Measurements from ENCODE around the gene PLEKHA1.
A peak's percentile ranks its signal among the peaks of the same experiment; 100 is the strongest.

The PLEKHA1 gene

DNA sequence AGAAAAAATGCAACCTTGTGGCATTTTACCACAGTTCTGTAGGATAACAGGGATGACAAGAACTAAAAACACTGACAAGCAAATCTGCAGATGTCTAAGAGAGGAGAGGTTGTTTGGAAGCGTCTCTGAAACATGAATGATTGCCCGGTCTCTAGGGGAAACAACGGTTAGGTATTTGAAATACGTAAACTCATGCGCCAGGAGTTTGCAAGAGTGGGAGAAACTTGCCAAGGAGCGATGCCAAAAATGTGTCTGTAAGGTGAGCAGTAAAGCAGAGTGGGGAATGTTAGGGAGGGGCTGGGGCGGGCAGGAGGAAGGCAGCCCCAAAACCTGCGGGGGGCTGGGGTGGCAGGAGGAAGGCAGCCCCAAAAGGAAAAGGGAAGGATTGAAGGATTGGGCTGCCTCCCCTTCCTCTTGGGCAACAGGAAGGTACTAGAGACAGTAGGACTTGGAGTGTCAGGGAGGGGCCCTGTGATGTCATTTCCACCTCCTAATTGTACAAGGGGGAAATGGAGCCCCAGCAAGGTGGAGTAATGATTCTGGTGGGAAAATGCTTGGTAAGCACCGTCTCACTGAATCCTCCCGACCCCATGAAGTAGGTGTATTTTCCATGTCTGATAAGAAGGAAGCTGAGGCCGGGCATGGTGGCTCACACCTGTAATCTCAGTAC lies 33.2 kb upstream of the PLEKHA1 start:
- DNase-seq (ENCODE audit: insufficient read length, low spot score) = no peak
- TF ChIP-seq, protein P1, sequence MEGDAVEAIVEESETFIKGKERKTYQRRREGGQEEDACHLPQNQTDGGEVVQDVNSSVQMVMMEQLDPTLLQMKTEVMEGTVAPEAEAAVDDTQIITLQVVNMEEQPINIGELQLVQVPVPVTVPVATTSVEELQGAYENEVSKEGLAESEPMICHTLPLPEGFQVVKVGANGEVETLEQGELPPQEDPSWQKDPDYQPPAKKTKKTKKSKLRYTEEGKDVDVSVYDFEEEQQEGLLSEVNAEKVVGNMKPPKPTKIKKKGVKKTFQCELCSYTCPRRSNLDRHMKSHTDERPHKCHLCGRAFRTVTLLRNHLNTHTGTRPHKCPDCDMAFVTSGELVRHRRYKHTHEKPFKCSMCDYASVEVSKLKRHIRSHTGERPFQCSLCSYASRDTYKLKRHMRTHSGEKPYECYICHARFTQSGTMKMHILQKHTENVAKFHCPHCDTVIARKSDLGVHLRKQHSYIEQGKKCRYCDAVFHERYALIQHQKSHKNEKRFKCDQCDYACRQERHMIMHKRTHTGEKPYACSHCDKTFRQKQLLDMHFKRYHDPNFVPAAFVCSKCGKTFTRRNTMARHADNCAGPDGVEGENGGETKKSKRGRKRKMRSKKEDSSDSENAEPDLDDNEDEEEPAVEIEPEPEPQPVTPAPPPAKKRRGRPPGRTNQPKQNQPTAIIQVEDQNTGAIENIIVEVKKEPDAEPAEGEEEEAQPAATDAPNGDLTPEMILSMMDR (IDR thresholded peaks at IDR 0.05; ENCODE audit: insufficient read depth, missing control alignments) = no peak
- no peak for FAIRE-seq

DNA sequence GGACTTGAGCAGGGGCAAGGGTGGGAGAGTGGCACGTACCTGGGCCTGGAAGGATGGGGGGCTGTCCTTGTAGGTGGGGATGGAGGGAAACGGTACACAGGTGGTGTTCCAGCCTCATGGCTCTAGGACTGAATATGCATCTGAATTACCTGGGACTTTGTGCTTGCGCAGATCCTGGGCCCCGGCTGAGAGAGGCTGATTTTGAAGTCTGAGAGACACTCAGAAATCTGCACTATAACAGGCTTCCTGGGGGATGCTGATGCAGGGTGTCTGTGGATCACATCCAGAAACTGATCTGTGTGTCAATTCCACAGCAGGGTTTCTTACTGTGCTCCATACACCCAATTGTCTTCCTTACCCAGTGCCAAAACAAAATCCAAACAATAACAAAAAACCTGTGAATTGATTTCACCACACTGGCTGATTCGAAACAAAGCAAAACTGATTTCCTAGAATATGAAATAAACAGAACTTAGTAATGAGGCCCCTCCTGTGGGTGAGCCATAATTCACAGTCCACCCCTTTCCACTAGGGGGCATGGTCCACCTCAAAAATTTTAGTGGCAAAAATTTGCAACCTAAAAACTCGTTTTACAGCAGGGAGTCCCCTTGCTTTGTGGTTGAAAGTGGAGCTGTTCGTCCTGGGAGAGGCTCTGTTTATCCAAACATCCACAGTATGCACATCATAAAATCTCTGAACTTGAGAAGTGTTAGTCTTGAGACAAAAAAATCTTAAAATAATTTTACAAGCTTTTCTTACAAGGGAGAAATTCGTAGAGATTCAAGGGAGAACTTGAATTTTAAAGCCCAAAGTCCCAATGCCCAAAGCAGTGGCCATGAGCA lies 32.0 kb upstream of the PLEKHA1 start:
- FAIRE-seq (no peak), DNase-seq (ENCODE audit: insufficient read length, low spot score) (no peak)

DNA sequence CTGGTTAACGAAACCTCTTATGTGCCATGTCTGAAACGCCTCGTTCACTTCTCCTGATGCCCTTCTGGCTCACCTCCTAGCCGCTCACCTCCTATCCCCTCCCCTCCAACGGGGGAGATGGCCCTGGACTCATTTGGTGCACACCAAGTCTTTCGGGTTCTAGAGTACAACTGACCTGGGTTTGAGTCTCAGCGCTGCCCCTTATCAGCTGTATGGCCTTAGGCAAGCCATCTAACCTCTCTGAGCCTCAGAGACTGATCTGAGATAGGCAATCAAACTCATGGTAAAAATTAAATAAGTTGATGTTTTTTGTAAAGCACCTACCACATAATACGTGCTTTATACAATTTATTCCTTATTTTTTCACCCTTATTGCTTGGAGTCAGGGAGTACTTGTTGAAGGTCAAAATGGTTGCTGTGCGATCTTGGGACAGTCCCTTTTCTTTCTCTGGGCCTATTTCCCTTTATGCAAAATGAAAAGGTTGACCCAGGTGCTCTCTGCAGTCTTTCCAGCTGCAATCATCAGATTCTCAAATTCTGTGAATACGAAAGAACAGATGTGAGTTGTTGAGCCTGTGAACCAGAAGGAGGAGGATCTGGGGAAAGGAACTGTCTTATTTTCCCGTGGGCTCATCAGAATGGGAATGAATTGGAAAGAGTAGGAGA lies 31.2 kb upstream of the PLEKHA1 start:
- FAIRE-seq (no peak), DNase-seq (ENCODE audit: insufficient read length, low spot score) (no peak)
- TF ChIP-seq, protein P1 (IDR thresholded peaks at IDR 0.05; ENCODE audit: insufficient read depth, missing control alignments) = no peak

More for the DNA sequence above, 32.0 kb upstream of the PLEKHA1 start:
- TF ChIP-seq, protein P1 (IDR thresholded peaks at IDR 0.05; ENCODE audit: insufficient read depth, missing control alignments) = peak; percentile 72

DNA sequence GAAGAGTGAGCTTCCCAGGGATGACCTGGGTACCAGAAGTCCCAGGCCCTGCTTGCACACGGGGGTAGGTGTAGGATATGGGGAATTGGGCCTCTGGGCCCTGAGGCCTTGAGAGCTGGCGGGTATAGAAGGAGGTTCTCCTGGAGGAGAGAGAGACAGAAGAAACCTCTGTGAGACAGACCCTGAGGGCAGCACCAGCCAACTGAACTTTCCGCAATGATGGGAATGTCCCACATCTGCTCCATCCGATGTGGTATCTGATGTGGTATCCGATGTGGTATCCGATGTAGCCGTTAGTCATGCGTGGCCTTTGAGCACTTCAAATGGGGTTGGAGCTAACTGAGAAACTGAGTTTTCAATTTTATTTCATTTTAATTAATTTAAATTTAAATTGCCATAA lies 30.6 kb upstream of the PLEKHA1 start:
- TF ChIP-seq, protein P1 (IDR thresholded peaks at IDR 0.05; ENCODE audit: insufficient read depth, missing control alignments) = no peak
- no peak for FAIRE-seq
- DNase-seq (ENCODE audit: insufficient read length, low spot score) = no peak

DNA sequence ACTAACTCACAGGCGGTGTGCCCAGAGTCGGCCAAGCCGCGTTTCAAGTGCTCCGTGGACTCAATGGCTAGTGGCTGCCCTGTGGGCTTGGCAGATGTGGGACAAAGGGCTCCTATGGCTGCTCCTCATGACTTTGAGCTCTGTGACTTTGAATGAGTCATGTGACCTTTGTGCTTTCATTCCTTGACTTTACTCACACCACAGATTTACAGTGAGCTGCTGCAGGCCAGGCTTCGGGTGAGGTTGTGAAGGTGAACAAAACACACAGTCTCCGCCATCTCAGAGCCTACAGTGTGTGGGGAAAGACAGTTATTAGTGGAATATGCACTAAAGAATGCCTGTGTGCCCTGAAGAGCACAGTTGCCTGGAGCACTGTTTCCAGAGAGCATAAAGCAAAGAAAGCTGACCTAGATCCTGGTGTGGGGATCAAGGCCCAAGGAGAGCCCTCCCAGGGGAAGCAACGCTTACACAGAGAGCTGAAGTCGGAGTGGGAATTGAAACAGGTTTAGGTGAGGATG lies 29.7 kb upstream of the PLEKHA1 start:
- FAIRE-seq (no peak), DNase-seq (ENCODE audit: insufficient read length, low spot score) (no peak)
- TF ChIP-seq, protein P1 (IDR thresholded peaks at IDR 0.05; ENCODE audit: insufficient read depth, missing control alignments) = no peak

DNA sequence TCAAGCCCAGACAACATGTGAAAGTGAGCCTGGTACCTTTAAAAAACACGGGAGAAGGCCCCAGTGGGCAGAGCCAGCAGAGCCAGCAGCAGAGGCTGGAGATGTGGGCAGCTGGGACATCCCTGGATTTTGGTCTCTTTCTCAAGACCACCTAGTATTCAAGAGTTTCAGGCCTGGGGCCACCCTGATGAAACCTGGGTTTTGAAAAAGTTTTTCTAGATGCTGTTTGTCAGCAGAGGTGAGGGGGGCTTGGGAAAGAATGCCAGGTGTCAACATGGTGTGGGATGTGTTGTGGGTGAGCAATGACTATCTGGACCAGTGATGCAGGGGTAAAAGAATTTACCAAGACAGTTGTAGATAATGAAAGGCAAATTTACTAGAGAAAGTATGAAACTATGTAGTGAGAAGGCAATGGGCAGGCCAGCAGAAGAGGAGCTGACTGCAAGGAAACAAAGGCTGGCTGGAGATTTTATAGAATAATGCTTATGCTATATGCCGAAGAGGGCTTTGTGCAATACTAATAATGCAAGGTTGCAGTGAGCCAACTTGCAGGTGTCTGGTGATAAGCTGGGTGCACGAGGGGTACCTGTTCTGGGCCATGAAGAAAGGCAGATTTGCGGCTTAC lies 28.1 kb upstream of the PLEKHA1 start:
- TF ChIP-seq, protein P1 (IDR thresholded peaks at IDR 0.05; ENCODE audit: insufficient read depth, missing control alignments) = no peak
- DNase-seq (ENCODE audit: insufficient read length, low spot score) = no peak

More for the DNA sequence above, 28.1 kb upstream of the PLEKHA1 start:
- no peak for FAIRE-seq

All from D721Med (cell line).